Measurements from ENCODE around the gene PTPN21.

PTPN21 gene

GRCh38 chr14:88492272-88493089 is 62.3 kb downstream of the PTPN21 start:
- Histone ChIP-seq H3K9me3 (ENCODE audit: control insufficient read depth, low read length) (no peaks in the 10 kb centered on the region), H3K36me3 (ENCODE audit: control insufficient read depth, insufficient read depth, low read length) (no peaks in the 10 kb centered on the region), H3K4me3 (ENCODE audit: insufficient read depth, low read depth, low read length, poor library complexity, severe bottlenecking) (no peak overlapping the region), H3K27ac (ENCODE audit: insufficient read depth, low read length, poor library complexity, severe bottlenecking) (no peak overlapping the region), H3K27me3 (replicated peaks; ENCODE audit: control insufficient read depth, insufficient read depth, low read length, poor library complexity, severe bottlenecking) (no peaks in the 10 kb centered on the region), H3K4me1 (ENCODE audit: control insufficient read depth, insufficient read depth, low read length, poor library complexity, severe bottlenecking) (no peaks in the 10 kb centered on the region)
- peak in 2 of 3 donors; percentile 11 to 34 for DNase-seq

GRCh38 chr14:88490168-88490567 is 64.6 kb downstream of the PTPN21 start:
- H3K27ac ChIP-seq (ENCODE audit: insufficient read depth, low read length, poor library complexity, severe bottlenecking): no peak overlapping the region
- no peaks in the 10 kb centered on the region for H3K4me1 ChIP-seq (ENCODE audit: control insufficient read depth, insufficient read depth, low read length, poor library complexity, severe bottlenecking)
- no peak overlapping the region for H3K4me3 ChIP-seq (ENCODE audit: insufficient read depth, low read depth, low read length, poor library complexity, severe bottlenecking)
- H3K27me3 ChIP-seq (replicated peaks; ENCODE audit: control insufficient read depth, insufficient read depth, low read length, poor library complexity, severe bottlenecking): no peaks in the 10 kb centered on the region
- no peaks in the 10 kb centered on the region for H3K36me3 ChIP-seq (ENCODE audit: control insufficient read depth, insufficient read depth, low read length)
- no peaks in the 10 kb centered on the region for H3K9me3 ChIP-seq (ENCODE audit: control insufficient read depth, low read length)
- DNase-seq: no peak

- H3K9me3 ChIP-seq (ENCODE audit: control insufficient read depth, low read length): no peaks in the 10 kb centered on the region
- no peak overlapping the region for H3K27ac ChIP-seq (ENCODE audit: insufficient read depth, low read length, poor library complexity, severe bottlenecking)
- no peak for DNase-seq
- no peaks in the 10 kb centered on the region for H3K27me3 ChIP-seq (replicated peaks; ENCODE audit: control insufficient read depth, insufficient read depth, low read length, poor library complexity, severe bottlenecking)
- no peak overlapping the region for H3K4me3 ChIP-seq (ENCODE audit: insufficient read depth, low read depth, low read length, poor library complexity, severe bottlenecking)
- H3K36me3 ChIP-seq (ENCODE audit: control insufficient read depth, insufficient read depth, low read length): no peaks in the 10 kb centered on the region
- H3K4me1 ChIP-seq (ENCODE audit: control insufficient read depth, insufficient read depth, low read length, poor library complexity, severe bottlenecking): no peaks in the 10 kb centered on the region
Observed at GRCh38 chr14:88488897-88489296, 65.9 kb downstream of the PTPN21 start.

DNA sequence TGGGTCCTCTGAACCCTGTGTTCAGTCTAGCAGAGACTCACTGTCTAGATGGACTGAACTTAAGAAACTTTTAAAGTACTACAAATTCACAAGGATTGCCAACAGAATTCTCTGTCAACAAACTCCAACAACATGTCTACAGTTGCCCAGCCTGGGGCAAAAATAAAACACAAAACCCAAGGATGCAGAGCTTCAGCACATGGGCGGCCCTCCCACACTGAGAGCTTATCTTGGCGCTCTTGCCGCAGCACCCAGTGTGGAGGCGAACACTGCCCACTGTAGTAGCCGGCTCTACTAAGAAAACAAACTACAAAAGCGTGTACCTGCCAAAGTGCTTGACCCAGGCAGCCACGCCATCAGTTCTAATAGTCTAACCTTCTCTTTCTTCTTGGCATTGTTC is 66.7 kb downstream of the PTPN21 start:
- Histone ChIP-seq H3K4me1 (ENCODE audit: control insufficient read depth, insufficient read depth, low read length, poor library complexity, severe bottlenecking) (no peaks in the 10 kb centered on the region), H3K27me3 (replicated peaks; ENCODE audit: control insufficient read depth, insufficient read depth, low read length, poor library complexity, severe bottlenecking) (no peaks in the 10 kb centered on the region), H3K36me3 (ENCODE audit: control insufficient read depth, insufficient read depth, low read length) (no peaks in the 10 kb centered on the region), H3K4me3 (ENCODE audit: insufficient read depth, low read depth, low read length, poor library complexity, severe bottlenecking) (no peak overlapping the region), H3K9me3 (ENCODE audit: control insufficient read depth, low read length) (no peaks in the 10 kb centered on the region), H3K27ac (ENCODE audit: insufficient read depth, low read length, poor library complexity, severe bottlenecking) (no peak overlapping the region)
- DNase-seq: no peak

GRCh38 chr14:88482524-88482923 is 72.3 kb downstream of the PTPN21 start:
- no peak for DNase-seq
- Histone ChIP-seq H3K9me3 (ENCODE audit: control insufficient read depth, low read length) (no peaks in the 10 kb centered on the region), H3K27ac (ENCODE audit: insufficient read depth, low read length, poor library complexity, severe bottlenecking) (no peak overlapping the region), H3K27me3 (replicated peaks; ENCODE audit: control insufficient read depth, insufficient read depth, low read length, poor library complexity, severe bottlenecking) (peaks cover 10% of the 10 kb centered on the region), H3K4me1 (ENCODE audit: control insufficient read depth, insufficient read depth, low read length, poor library complexity, severe bottlenecking) (no peaks in the 10 kb centered on the region), H3K4me3 (ENCODE audit: insufficient read depth, low read depth, low read length, poor library complexity, severe bottlenecking) (no peak overlapping the region), H3K36me3 (ENCODE audit: control insufficient read depth, insufficient read depth, low read length) (no peaks in the 10 kb centered on the region)

- H3K4me1 ChIP-seq (ENCODE audit: control insufficient read depth, insufficient read depth, low read length, poor library complexity, severe bottlenecking): no peaks in the 10 kb centered on the region
- no peaks in the 10 kb centered on the region for H3K9me3 ChIP-seq (ENCODE audit: control insufficient read depth, low read length)
- H3K27ac ChIP-seq (ENCODE audit: insufficient read depth, low read length, poor library complexity, severe bottlenecking): no peak overlapping the region
- DNase-seq: no peak
- H3K36me3 ChIP-seq (ENCODE audit: control insufficient read depth, insufficient read depth, low read length): no peaks in the 10 kb centered on the region
- no peak overlapping the region for H3K4me3 ChIP-seq (ENCODE audit: insufficient read depth, low read depth, low read length, poor library complexity, severe bottlenecking)
- H3K27me3 ChIP-seq (replicated peaks; ENCODE audit: control insufficient read depth, insufficient read depth, low read length, poor library complexity, severe bottlenecking): peaks cover 10% of the 10 kb centered on the region
Observed at GRCh38 chr14:88481794-88482193, 73.0 kb downstream of the PTPN21 start.

DNA sequence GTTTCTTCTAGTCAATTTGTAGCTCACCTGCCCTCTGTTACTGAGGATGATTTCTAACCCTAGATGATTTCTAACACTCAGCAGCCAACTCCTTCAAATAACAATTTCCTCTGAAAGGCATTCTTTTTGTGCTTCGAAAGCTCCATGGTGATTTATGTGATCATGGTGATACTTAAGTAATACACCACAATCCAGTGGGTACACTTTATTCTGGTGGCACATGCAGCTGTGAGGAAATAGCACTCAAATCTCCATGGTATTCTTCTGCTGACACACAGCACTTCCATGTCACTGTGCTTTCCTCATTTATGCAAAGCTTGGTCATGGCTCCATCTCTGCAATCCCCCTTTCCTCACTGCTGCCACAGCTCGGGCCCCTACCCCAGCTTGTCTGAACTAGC is 73.7 kb downstream of the PTPN21 start:
- no peaks in the 10 kb centered on the region for H3K4me1 ChIP-seq (ENCODE audit: control insufficient read depth, insufficient read depth, low read length, poor library complexity, severe bottlenecking)
- no peaks in the 10 kb centered on the region for H3K9me3 ChIP-seq (ENCODE audit: control insufficient read depth, low read length)
- H3K36me3 ChIP-seq (ENCODE audit: control insufficient read depth, insufficient read depth, low read length): no peaks in the 10 kb centered on the region
- no peak for DNase-seq
- H3K27me3 ChIP-seq (replicated peaks; ENCODE audit: control insufficient read depth, insufficient read depth, low read length, poor library complexity, severe bottlenecking): peaks cover 10% of the 10 kb centered on the region
- no peak overlapping the region for H3K27ac ChIP-seq (ENCODE audit: insufficient read depth, low read length, poor library complexity, severe bottlenecking)
- no peak overlapping the region for H3K4me3 ChIP-seq (ENCODE audit: insufficient read depth, low read depth, low read length, poor library complexity, severe bottlenecking)

DNA sequence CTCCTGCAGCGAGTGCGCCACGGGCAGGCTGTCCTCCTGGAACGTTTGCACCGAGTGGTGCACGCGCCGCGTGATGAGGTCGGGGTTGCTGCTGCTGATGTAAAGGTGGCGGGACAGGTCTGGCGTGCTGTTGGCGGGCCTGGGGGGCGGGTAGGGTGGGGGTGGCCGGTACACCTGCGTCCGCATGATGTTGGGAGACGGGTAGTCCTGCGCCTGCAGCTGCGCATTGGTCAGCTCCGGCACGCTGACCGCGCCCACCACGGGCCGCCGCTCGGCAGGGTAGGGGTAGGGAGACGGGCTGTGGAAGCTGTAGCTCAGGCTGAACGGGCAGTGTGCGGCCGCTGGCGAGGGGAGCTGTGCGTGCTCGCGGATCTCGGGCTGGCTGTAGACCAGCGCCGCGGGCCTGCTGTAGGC is 75.2 kb downstream of the PTPN21 start:
- Histone ChIP-seq H3K4me3 (ENCODE audit: insufficient read depth, low read depth, low read length, poor library complexity, severe bottlenecking) (no peak overlapping the region), H3K27ac (ENCODE audit: insufficient read depth, low read length, poor library complexity, severe bottlenecking) (no peak overlapping the region), H3K9me3 (ENCODE audit: control insufficient read depth, low read length) (no peaks in the 10 kb centered on the region), H3K4me1 (ENCODE audit: control insufficient read depth, insufficient read depth, low read length, poor library complexity, severe bottlenecking) (no peaks in the 10 kb centered on the region), H3K36me3 (ENCODE audit: control insufficient read depth, insufficient read depth, low read length) (no peaks in the 10 kb centered on the region), H3K27me3 (replicated peaks; ENCODE audit: control insufficient read depth, insufficient read depth, low read length, poor library complexity, severe bottlenecking) (peaks cover 10% of the 10 kb centered on the region)
- no peak for DNase-seq

- H3K9me3 ChIP-seq (ENCODE audit: control insufficient read depth, low read length): no peaks in the 10 kb centered on the region
- H3K36me3 ChIP-seq (ENCODE audit: control insufficient read depth, insufficient read depth, low read length): no peaks in the 10 kb centered on the region
- DNase-seq: no peak
- H3K27me3 ChIP-seq (replicated peaks; ENCODE audit: control insufficient read depth, insufficient read depth, low read length, poor library complexity, severe bottlenecking): peaks cover 10% of the 10 kb centered on the region
- no peaks in the 10 kb centered on the region for H3K4me1 ChIP-seq (ENCODE audit: control insufficient read depth, insufficient read depth, low read length, poor library complexity, severe bottlenecking)
- no peak overlapping the region for H3K27ac ChIP-seq (ENCODE audit: insufficient read depth, low read length, poor library complexity, severe bottlenecking)
- H3K4me3 ChIP-seq (ENCODE audit: insufficient read depth, low read depth, low read length, poor library complexity, severe bottlenecking): no peak overlapping the region
Observed at GRCh38 chr14:88478931-88479330, 75.9 kb downstream of the PTPN21 start.

DNA sequence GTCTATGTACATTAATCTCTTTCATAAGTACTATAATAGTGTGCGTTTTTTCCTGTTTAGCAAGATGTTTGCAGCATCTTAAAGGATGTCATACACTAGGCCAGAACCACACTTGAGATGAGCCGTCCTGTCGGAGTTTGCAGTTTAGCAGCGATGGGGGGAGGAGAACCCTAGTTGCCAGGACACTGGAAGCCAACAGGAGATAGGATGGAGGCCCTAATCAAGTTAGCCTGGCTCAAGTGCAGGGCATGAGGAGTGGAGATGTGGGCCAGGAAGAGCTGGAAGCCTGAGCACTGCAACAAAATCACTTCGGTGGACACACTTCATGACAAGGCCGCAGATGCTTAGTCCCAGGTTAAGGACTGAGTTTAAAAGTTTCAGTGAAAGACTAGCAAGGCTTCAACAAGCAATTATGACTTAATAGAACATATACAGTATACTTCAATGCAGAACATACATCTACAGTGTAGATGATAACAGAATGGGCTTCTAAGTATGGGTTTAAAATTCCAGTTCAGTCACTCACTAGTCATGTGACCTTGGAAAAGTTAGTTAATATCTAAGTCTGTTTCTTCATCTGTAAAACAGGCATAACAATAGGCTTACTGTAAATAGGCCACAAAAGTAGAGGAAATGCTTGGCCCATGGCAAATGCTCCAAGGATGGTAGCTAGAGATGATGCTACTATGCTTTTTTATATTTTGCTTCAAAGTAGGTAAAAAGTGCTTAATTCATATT is 77.1 kb downstream of the PTPN21 start:
- DNase-seq: no peak
- no peaks in the 10 kb centered on the region for H3K36me3 ChIP-seq (ENCODE audit: control insufficient read depth, insufficient read depth, low read length)
- H3K4me3 ChIP-seq (ENCODE audit: insufficient read depth, low read depth, low read length, poor library complexity, severe bottlenecking): no peak overlapping the region
- no peak overlapping the region for H3K27ac ChIP-seq (ENCODE audit: insufficient read depth, low read length, poor library complexity, severe bottlenecking)
- H3K27me3 ChIP-seq (replicated peaks; ENCODE audit: control insufficient read depth, insufficient read depth, low read length, poor library complexity, severe bottlenecking): peaks cover 10% of the 10 kb centered on the region
- no peaks in the 10 kb centered on the region for H3K4me1 ChIP-seq (ENCODE audit: control insufficient read depth, insufficient read depth, low read length, poor library complexity, severe bottlenecking)
- H3K9me3 ChIP-seq (ENCODE audit: control insufficient read depth, low read length): no peaks in the 10 kb centered on the region
